Activated naive CD8-positive, alpha-beta T cell (primary cell): ENCODE data around the gene ANAPC13.

ENCODE experiments used
- H3K27ac Mint-ChIP-seq: one replicate; pipeline ENCODE4 v1.8.0; 2021; ENCODE audit warnings: mixed read lengths
- H3K27me3 Mint-ChIP-seq: one replicate; pipeline ENCODE4 v1.8.0; 2021; ENCODE audit warnings: mixed read lengths
- H3K36me3 Mint-ChIP-seq: one replicate; pipeline ENCODE4 v1.8.0; 2021; ENCODE audit warnings: mixed read lengths
- H3K4me1 Mint-ChIP-seq: one replicate; pipeline ENCODE4 v1.8.0; 2021; ENCODE audit warnings: low read depth, mixed read lengths
- H3K4me3 Mint-ChIP-seq: one replicate; pipeline ENCODE4 v1.8.0; 2021; ENCODE audit warnings: mild to moderate bottlenecking, mixed read lengths
- H3K9me3 Mint-ChIP-seq: one replicate; pipeline ENCODE4 v1.8.0; 2021; ENCODE audit warnings: low read depth, mixed read lengths

The ANAPC13 gene

GRCh38 chr3:134496471-134497071, 10.8 kb upstream of the ANAPC13 start:
- no peaks in the 10 kb centered on the region for H3K27me3 Mint-ChIP-seq
- peaks cover 40% of the 10 kb centered on the region for H3K36me3 Mint-ChIP-seq
- H3K4me1 Mint-ChIP-seq, result peaks cover 73% of the 10 kb centered on the region
- H3K27ac Mint-ChIP-seq, result no peak overlapping the region
- H3K9me3 Mint-ChIP-seq, result no peaks in the 10 kb centered on the region
- no peak overlapping the region for H3K4me3 Mint-ChIP-seq

GRCh38 chr3:134495980-134496379, 10.2 kb upstream of the ANAPC13 start:
- Mint-ChIP-seq H3K36me3 (peaks cover 36% of the 10 kb centered on the region), H3K9me3 (no peaks in the 10 kb centered on the region), H3K4me1 (peaks cover 74% of the 10 kb centered on the region), H3K27ac (no peak overlapping the region), H3K27me3 (no peaks in the 10 kb centered on the region), H3K4me3 (no peak overlapping the region)

- Mint-ChIP-seq H3K27ac (no peak overlapping the region), H3K27me3 (no peaks in the 10 kb centered on the region), H3K4me3 (no peak overlapping the region), H3K4me1 (peaks cover 73% of the 10 kb centered on the region), H3K9me3 (no peaks in the 10 kb centered on the region), H3K36me3 (peaks cover 26% of the 10 kb centered on the region)
Observed at GRCh38 chr3:134494495-134494894, 8.7 kb upstream of the ANAPC13 start.

- H3K9me3 Mint-ChIP-seq, result no peaks in the 10 kb centered on the region
- peak overlapping the region; percentile 94 for H3K4me3 Mint-ChIP-seq
- no peaks in the 10 kb centered on the region for H3K36me3 Mint-ChIP-seq
- H3K4me1 Mint-ChIP-seq, result peaks cover 66% of the 10 kb centered on the region
- peak overlapping the region; percentile 77 for H3K27ac Mint-ChIP-seq
- H3K27me3 Mint-ChIP-seq, result no peaks in the 10 kb centered on the region
Observed at GRCh38 chr3:134487406-134487805, 1.6 kb upstream of the ANAPC13 start.

- Mint-ChIP-seq H3K27me3 (no peaks in the 10 kb centered on the region), H3K27ac (peak overlapping the region; percentile 99)
Observed at GRCh38 chr3:134486577-134487041, 824 bp upstream of the ANAPC13 start.

GRCh38 chr3:134485075-134485717, 589 bp downstream of the ANAPC13 start:
- H3K4me1 Mint-ChIP-seq, result peaks cover 55% of the 10 kb centered on the region
- H3K4me3 Mint-ChIP-seq, result peak overlapping the region; percentile 94
- no peaks in the 10 kb centered on the region for H3K27me3 Mint-ChIP-seq
- no peaks in the 10 kb centered on the region for H3K36me3 Mint-ChIP-seq
- H3K9me3 Mint-ChIP-seq, result no peaks in the 10 kb centered on the region
- H3K27ac Mint-ChIP-seq, result peak overlapping the region; percentile 99

More at GRCh38 chr3:134486577-134487041, 824 bp upstream of the ANAPC13 start:
- H3K9me3 Mint-ChIP-seq, result no peaks in the 10 kb centered on the region
- H3K4me1 Mint-ChIP-seq, result peaks cover 64% of the 10 kb centered on the region
- H3K36me3 Mint-ChIP-seq, result no peaks in the 10 kb centered on the region
- H3K4me3 Mint-ChIP-seq, result peak overlapping the region; percentile 94

- H3K4me3 Mint-ChIP-seq, result peak overlapping the region; percentile 94
- H3K36me3 Mint-ChIP-seq, result no peaks in the 10 kb centered on the region
- no peaks in the 10 kb centered on the region for H3K9me3 Mint-ChIP-seq
- peak overlapping the region; percentile 71 for H3K27ac Mint-ChIP-seq
- peaks cover 43% of the 10 kb centered on the region for H3K4me1 Mint-ChIP-seq
- H3K27me3 Mint-ChIP-seq, result no peaks in the 10 kb centered on the region
Observed at GRCh38 chr3:134483195-134483900, 2.4 kb downstream of the ANAPC13 start.

- Mint-ChIP-seq H3K27ac (peak overlapping the region; percentile 71), H3K9me3 (no peaks in the 10 kb centered on the region), H3K36me3 (no peaks in the 10 kb centered on the region)
Observed at GRCh38 chr3:134482622-134483021, 3.2 kb downstream of the ANAPC13 start.

GRCh38 chr3:134481166-134481565, 4.6 kb downstream of the ANAPC13 start:
- Mint-ChIP-seq H3K27ac (peak overlapping the region; percentile 69), H3K27me3 (no peaks in the 10 kb centered on the region), H3K9me3 (no peaks in the 10 kb centered on the region), H3K4me3 (no peak overlapping the region), H3K36me3 (peaks cover 2% of the 10 kb centered on the region), H3K4me1 (peaks cover 26% of the 10 kb centered on the region)

More at GRCh38 chr3:134482622-134483021, 3.2 kb downstream of the ANAPC13 start:
- Mint-ChIP-seq H3K27me3 (no peaks in the 10 kb centered on the region), H3K4me3 (no peak overlapping the region), H3K4me1 (peaks cover 35% of the 10 kb centered on the region)

GRCh38 chr3:134480546-134480945, 5.2 kb downstream of the ANAPC13 start:
- Mint-ChIP-seq H3K27me3 (no peaks in the 10 kb centered on the region), H3K27ac (no peak overlapping the region), H3K4me1 (peaks cover 26% of the 10 kb centered on the region), H3K9me3 (no peaks in the 10 kb centered on the region), H3K4me3 (no peak overlapping the region), H3K36me3 (peaks cover 2% of the 10 kb centered on the region)

GRCh38 chr3:134477938-134478337, 7.8 kb downstream of the ANAPC13 start:
- no peak overlapping the region for H3K4me3 Mint-ChIP-seq
- peaks cover 8% of the 10 kb centered on the region for H3K4me1 Mint-ChIP-seq
- no peaks in the 10 kb centered on the region for H3K9me3 Mint-ChIP-seq
- no peak overlapping the region for H3K27ac Mint-ChIP-seq
- peaks cover 2% of the 10 kb centered on the region for H3K36me3 Mint-ChIP-seq
- H3K27me3 Mint-ChIP-seq, result no peaks in the 10 kb centered on the region

GRCh38 chr3:134477002-134477401, 8.8 kb downstream of the ANAPC13 start:
- Mint-ChIP-seq H3K9me3 (no peaks in the 10 kb centered on the region), H3K4me3 (no peak overlapping the region), H3K36me3 (peaks cover 2% of the 10 kb centered on the region), H3K27me3 (no peaks in the 10 kb centered on the region), H3K27ac (no peak overlapping the region), H3K4me1 (peaks cover 2% of the 10 kb centered on the region)

- no peaks in the 10 kb centered on the region for H3K9me3 Mint-ChIP-seq
Observed at GRCh38 chr3:134476306-134476705, 9.5 kb downstream of the ANAPC13 start.

GRCh38 chr3:134474956-134475355, 10.8 kb downstream of the ANAPC13 start:
- H3K36me3 Mint-ChIP-seq, result peaks cover 4% of the 10 kb centered on the region
- H3K4me3 Mint-ChIP-seq, result no peak overlapping the region
- H3K4me1 Mint-ChIP-seq, result peaks cover 2% of the 10 kb centered on the region
- H3K9me3 Mint-ChIP-seq, result no peaks in the 10 kb centered on the region
- H3K27me3 Mint-ChIP-seq, result no peaks in the 10 kb centered on the region
- no peak overlapping the region for H3K27ac Mint-ChIP-seq

More at GRCh38 chr3:134476306-134476705, 9.5 kb downstream of the ANAPC13 start:
- H3K27ac Mint-ChIP-seq, result no peak overlapping the region
- H3K4me1 Mint-ChIP-seq, result peaks cover 2% of the 10 kb centered on the region
- H3K36me3 Mint-ChIP-seq, result peaks cover 4% of the 10 kb centered on the region
- H3K27me3 Mint-ChIP-seq, result no peaks in the 10 kb centered on the region
- H3K4me3 Mint-ChIP-seq, result no peak overlapping the region

- H3K4me1 Mint-ChIP-seq, result peaks cover 2% of the 10 kb centered on the region
- H3K27me3 Mint-ChIP-seq, result no peaks in the 10 kb centered on the region
- H3K9me3 Mint-ChIP-seq, result no peaks in the 10 kb centered on the region
- no peak overlapping the region for H3K4me3 Mint-ChIP-seq
- H3K36me3 Mint-ChIP-seq, result peaks cover 4% of the 10 kb centered on the region
- H3K27ac Mint-ChIP-seq, result no peak overlapping the region
Observed at GRCh38 chr3:134473868-134474546, 11.8 kb downstream of the ANAPC13 start.
